ENCODE results near the gene KRT86.

- TF ChIP-seq YY1 (IDR thresholded peaks at IDR 0.05; ENCODE audit: insufficient read depth, insufficient read length) (no peak), ZNF274 (IDR thresholded peaks at IDR 0.05; ENCODE audit: low read depth, low read length) (no peak), SUZ12 (IDR thresholded peaks at IDR 0.05; ENCODE audit: extremely low read depth, insufficient read depth, insufficient read length) (no peak)
Measured at GRCh38 chr12:52323001-52323400, 48.6 kb downstream of the KRT86 start.

Data from NT2/D1 (cell line).